ENCODE results near the gene CEP162.
"Not testable (repeated sequence)": the region's sequence is repeated elsewhere in the genome, so short reads cannot be mapped to it uniquely, and the experiment has no call there.

Gene CEP162

DNA sequence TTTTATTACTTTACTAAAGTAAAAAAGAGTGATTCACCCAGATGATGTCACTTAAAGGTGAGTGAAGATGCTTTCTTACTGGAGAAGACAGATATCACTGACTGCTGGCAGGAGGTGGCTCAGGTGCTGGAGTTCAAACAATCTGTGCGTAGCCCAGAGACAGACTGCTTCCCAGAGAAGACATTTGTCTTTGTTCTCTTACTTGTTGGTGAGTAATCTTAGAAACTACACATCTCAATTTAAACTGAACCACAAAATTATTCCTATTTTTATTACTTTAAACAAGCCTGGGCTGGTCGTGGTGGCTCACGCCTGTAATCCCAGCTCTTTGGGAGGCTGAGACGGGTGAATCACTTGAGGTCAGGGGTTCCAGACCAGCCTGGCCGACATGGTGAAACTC lies 92.2 kb downstream of the CEP162 start:
- Histone ChIP-seq H3K4me1 (ENCODE audit: insufficient read depth, low read length, poor library complexity, severe bottlenecking) (peaks cover 5% of the 10 kb centered on the region), H3K9me3 (ENCODE audit: insufficient read depth, low read depth, low read length) (no peaks in the 10 kb centered on the region), H3K4me2 (ENCODE audit: low read depth, low read length, poor library complexity, severe bottlenecking) (no peak overlapping the region), H3K9ac (ENCODE audit: low read depth, low read length, poor library complexity, severe bottlenecking) (no peak overlapping the region), H3F3A (ENCODE audit: low read depth) (no peaks in the 10 kb centered on the region), H3K4me3 (ENCODE audit: low read length, poor library complexity, severe bottlenecking) (no peak overlapping the region), H3K27me3 (ENCODE audit: insufficient read depth, low read length, poor library complexity, severe bottlenecking) (no peaks in the 10 kb centered on the region), H3K9me2 (replicated peaks; ENCODE audit: low read depth, low read length) (no peaks in the 10 kb centered on the region), H4K20me1 (ENCODE audit: insufficient read depth, low read length, poor library complexity, severe bottlenecking) (no peaks in the 10 kb centered on the region), H2AFZ (ENCODE audit: low read length) (no peak overlapping the region), H3K79me2 (ENCODE audit: insufficient read depth, low read length) (no peaks in the 10 kb centered on the region), H3K36me3 (ENCODE audit: insufficient read depth, low read length) (no peaks in the 10 kb centered on the region)
- TF ChIP-seq, protein P1, sequence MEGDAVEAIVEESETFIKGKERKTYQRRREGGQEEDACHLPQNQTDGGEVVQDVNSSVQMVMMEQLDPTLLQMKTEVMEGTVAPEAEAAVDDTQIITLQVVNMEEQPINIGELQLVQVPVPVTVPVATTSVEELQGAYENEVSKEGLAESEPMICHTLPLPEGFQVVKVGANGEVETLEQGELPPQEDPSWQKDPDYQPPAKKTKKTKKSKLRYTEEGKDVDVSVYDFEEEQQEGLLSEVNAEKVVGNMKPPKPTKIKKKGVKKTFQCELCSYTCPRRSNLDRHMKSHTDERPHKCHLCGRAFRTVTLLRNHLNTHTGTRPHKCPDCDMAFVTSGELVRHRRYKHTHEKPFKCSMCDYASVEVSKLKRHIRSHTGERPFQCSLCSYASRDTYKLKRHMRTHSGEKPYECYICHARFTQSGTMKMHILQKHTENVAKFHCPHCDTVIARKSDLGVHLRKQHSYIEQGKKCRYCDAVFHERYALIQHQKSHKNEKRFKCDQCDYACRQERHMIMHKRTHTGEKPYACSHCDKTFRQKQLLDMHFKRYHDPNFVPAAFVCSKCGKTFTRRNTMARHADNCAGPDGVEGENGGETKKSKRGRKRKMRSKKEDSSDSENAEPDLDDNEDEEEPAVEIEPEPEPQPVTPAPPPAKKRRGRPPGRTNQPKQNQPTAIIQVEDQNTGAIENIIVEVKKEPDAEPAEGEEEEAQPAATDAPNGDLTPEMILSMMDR (conservative IDR thresholded peaks at IDR 0.05; ENCODE audit: low read length): no peak
- TF ChIP-seq EZH2phosphoT487 (IDR thresholded peaks at IDR 0.05; ENCODE audit: borderline replicate concordance): no peak

DNA sequence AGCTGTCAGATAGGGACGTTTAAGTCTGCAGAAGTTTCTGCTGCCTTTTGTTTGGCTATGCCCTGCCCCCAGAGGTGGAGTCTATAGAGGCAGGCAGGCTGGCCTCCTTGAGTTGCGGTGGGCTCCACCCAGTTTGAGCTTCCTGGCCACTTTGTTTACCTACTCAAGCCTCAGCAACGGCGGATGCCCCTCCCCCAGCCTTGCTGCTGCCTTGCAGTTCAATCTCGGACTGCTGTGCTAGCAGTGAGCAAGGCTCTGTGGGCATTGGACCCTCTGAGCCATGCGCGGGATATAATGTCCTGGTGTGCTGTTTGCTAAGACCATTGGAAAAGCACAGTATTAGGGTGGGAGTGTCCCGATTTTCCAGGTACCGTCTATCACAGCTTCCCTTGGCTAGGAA lies 94.1 kb downstream of the CEP162 start:
- H4K20me1 ChIP-seq (ENCODE audit: insufficient read depth, low read length, poor library complexity, severe bottlenecking); H3K9me3 ChIP-seq (ENCODE audit: insufficient read depth, low read depth, low read length); H3K4me2 ChIP-seq (ENCODE audit: low read depth, low read length, poor library complexity, severe bottlenecking); H3K9me2 ChIP-seq (replicated peaks; ENCODE audit: low read depth, low read length); H3K4me1 ChIP-seq (ENCODE audit: insufficient read depth, low read length, poor library complexity, severe bottlenecking); H3F3A ChIP-seq (ENCODE audit: low read depth); H2AFZ ChIP-seq (ENCODE audit: low read length); H3K36me3 ChIP-seq (ENCODE audit: insufficient read depth, low read length); H3K4me3 ChIP-seq (ENCODE audit: low read length, poor library complexity, severe bottlenecking); H3K9ac ChIP-seq (ENCODE audit: low read depth, low read length, poor library complexity, severe bottlenecking); H3K79me2 ChIP-seq (ENCODE audit: insufficient read depth, low read length); H3K27me3 ChIP-seq (ENCODE audit: insufficient read depth, low read length, poor library complexity, severe bottlenecking): not testable (repeated sequence)

DNA sequence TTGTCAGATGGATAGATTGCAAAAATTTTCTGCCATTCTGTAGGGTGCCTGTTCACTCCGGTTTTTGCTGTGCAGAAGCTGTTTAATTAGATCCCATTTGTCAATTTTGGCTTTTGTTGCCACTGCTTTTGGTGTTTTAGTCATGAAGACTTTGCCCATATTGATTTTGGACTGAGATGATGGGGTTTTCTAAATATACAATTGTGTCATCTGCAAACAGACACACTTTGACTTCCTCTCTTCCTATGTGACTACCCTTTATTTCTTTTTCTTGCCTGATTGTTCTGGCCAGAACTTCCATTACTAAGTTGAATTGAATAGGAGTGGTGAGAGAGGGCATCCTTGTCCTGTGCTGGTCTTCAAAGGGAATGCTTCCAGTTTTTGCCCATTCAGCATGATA lies 97.9 kb downstream of the CEP162 start:
- H3K79me2 ChIP-seq (ENCODE audit: insufficient read depth, low read length); H3K4me2 ChIP-seq (ENCODE audit: low read depth, low read length, poor library complexity, severe bottlenecking); H3K9ac ChIP-seq (ENCODE audit: low read depth, low read length, poor library complexity, severe bottlenecking); H4K20me1 ChIP-seq (ENCODE audit: insufficient read depth, low read length, poor library complexity, severe bottlenecking); H3K4me3 ChIP-seq (ENCODE audit: low read length, poor library complexity, severe bottlenecking); H2AFZ ChIP-seq (ENCODE audit: low read length); H3F3A ChIP-seq (ENCODE audit: low read depth); H3K4me1 ChIP-seq (ENCODE audit: insufficient read depth, low read length, poor library complexity, severe bottlenecking); H3K9me2 ChIP-seq (replicated peaks; ENCODE audit: low read depth, low read length); H3K27me3 ChIP-seq (ENCODE audit: insufficient read depth, low read length, poor library complexity, severe bottlenecking); H3K9me3 ChIP-seq (ENCODE audit: insufficient read depth, low read depth, low read length); H3K36me3 ChIP-seq (ENCODE audit: insufficient read depth, low read length): not testable (repeated sequence)

DNA sequence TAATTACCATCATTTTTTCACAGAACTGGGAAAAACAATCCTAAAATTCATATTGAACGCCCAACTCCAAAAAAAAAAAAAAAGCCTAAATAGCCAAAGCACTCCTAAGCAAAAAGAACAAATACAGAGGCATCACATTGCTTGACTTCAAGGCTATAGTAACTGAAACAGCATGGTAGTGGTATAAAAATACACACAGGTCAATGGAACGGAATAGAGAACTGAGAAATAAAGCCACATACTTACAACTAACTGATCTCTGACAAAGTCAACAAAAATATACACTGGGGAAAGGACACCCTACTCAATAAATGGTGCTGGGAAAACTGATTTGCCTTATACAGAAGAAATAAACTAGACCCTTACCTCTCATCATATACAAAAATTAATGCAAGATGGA lies 104.3 kb downstream of the CEP162 start:
- Histone ChIP-seq H3F3A (ENCODE audit: low read depth) (no peaks in the 10 kb centered on the region), H4K20me1 (ENCODE audit: insufficient read depth, low read length, poor library complexity, severe bottlenecking) (no peaks in the 10 kb centered on the region), H3K9me3 (ENCODE audit: insufficient read depth, low read depth, low read length) (no peaks in the 10 kb centered on the region), H2AFZ (ENCODE audit: low read length) (no peak overlapping the region), H3K9ac (ENCODE audit: low read depth, low read length, poor library complexity, severe bottlenecking) (no peak overlapping the region), H3K9me2 (replicated peaks; ENCODE audit: low read depth, low read length) (no peaks in the 10 kb centered on the region), H3K27me3 (ENCODE audit: insufficient read depth, low read length, poor library complexity, severe bottlenecking) (no peaks in the 10 kb centered on the region), H3K36me3 (ENCODE audit: insufficient read depth, low read length) (no peaks in the 10 kb centered on the region), H3K4me3 (ENCODE audit: low read length, poor library complexity, severe bottlenecking) (no peak overlapping the region), H3K4me1 (ENCODE audit: insufficient read depth, low read length, poor library complexity, severe bottlenecking) (no peaks in the 10 kb centered on the region), H3K4me2 (ENCODE audit: low read depth, low read length, poor library complexity, severe bottlenecking) (no peak overlapping the region), H3K79me2 (ENCODE audit: insufficient read depth, low read length) (no peaks in the 10 kb centered on the region)
- TF ChIP-seq, protein P1 (conservative IDR thresholded peaks at IDR 0.05; ENCODE audit: low read length): no peak
- no peak for TF ChIP-seq EZH2phosphoT487 (IDR thresholded peaks at IDR 0.05; ENCODE audit: borderline replicate concordance)
